Esophagus muscularis mucosa (tissue), 3 donors: ENCODE data around the gene ENTPD5.

Experiments
- POLR2A ChIP-seq: fragments of 450-650 bp; IDR thresholded peaks from one replicate; pipeline ENCODE4 v1.6.1; 2017; ENCODE audit warnings: antibody characterized with exemption, moderate library complexity, mild to moderate bottlenecking, low read depth
- TF ChIP-seq, protein P1 (sequence below), 3 experiments: fragments of 200-600 bp in 2 of 3; fragments of 450-650 bp in 1 of 3; sonication (generic) in 2 of 3; IDR thresholded peaks; one replicate each; pipeline ENCODE4 v1.5.1; 2017 to 2019; ENCODE audit warnings: antibody characterized with exemption in 3 of 3, mild to moderate bottlenecking in 2 of 3, moderate library complexity in 1 of 3

DNA sequence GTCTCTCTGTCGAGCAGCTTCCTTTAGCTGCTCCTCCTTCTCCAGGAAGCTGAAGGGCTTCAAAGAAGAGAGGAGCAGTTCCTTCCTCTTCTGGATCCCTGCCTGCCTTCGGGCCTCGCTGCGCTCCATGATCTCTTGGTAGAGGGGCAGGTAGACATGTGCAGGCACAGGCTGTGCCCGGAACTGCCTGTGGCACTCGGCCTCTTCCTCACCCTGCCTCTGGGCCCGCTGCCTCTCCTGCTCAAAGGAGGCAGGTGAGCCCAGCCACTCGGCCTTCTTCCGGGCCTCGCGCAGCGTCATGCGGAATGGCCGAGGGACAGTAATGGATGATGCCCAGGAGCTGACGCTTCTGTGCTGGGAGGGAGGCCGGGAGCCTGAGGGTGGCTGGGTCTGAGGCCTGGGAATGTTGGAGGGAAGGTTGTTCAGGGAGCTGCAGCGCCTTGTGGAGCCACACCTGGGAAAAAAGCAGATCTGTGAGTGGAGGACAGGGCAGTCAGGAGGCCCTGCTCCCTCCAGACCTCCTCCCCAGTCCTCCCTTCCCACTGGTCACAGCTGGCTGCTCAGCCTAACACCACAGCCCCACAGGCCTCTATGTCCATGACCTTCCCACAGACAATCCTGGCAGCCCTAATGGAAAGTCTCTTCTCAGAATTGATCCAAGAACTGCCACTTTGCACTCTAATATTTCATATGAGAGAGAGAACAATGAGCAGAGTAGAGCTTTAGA lies 74.5 kb downstream of the ENTPD5 start:
- TF ChIP-seq, protein P1, sequence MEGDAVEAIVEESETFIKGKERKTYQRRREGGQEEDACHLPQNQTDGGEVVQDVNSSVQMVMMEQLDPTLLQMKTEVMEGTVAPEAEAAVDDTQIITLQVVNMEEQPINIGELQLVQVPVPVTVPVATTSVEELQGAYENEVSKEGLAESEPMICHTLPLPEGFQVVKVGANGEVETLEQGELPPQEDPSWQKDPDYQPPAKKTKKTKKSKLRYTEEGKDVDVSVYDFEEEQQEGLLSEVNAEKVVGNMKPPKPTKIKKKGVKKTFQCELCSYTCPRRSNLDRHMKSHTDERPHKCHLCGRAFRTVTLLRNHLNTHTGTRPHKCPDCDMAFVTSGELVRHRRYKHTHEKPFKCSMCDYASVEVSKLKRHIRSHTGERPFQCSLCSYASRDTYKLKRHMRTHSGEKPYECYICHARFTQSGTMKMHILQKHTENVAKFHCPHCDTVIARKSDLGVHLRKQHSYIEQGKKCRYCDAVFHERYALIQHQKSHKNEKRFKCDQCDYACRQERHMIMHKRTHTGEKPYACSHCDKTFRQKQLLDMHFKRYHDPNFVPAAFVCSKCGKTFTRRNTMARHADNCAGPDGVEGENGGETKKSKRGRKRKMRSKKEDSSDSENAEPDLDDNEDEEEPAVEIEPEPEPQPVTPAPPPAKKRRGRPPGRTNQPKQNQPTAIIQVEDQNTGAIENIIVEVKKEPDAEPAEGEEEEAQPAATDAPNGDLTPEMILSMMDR (IDR thresholded peaks at IDR 0.05), result no peak
- no peak for TF ChIP-seq POLR2A
